ENCODE results near the gene SYNGR2. TPM values are rescaled to one million over a fixed set of nuclear protein-coding genes. Genes with fewer than 3 reads are reported as not detected.

SYNGR2 gene
- total RNA-seq, 4 donors from 2014 or later, result 47.9 to 83.8 (median 70.7) TPM

- H3K27ac ChIP-seq, result peak overlapping the region; percentile 17 to 80 (median 68)
- 85 to 88% methylated on average over 18 of the region's 21 CpGs for WGBS, 2 donors
- H3K27me3 ChIP-seq, result no peaks in the 10 kb centered on the region
- peaks cover 26 to 44% of the 10 kb centered on the region in 2 donors for H3K4me1 ChIP-seq
- no peaks in the 10 kb centered on the region for H3K9me3 ChIP-seq
- TF ChIP-seq CTCF (IDR thresholded peaks at IDR 0.05) (no peak), POLR2A (IDR thresholded peaks at IDR 0.05) (no peak)
- H3K4me3 ChIP-seq (replicated peaks in 1 of 3), result no peak overlapping the region
- DNase-seq, result no peak
- no peaks in the 10 kb centered on the region for H3K36me3 ChIP-seq
- intact Hi-C loops (cut with DNase I), result no loop called here
Measured at GRCh38 chr17:78143214-78144146, 24.9 kb upstream of the SYNGR2 start.

GRCh38 chr17:78144147-78144719 is 24.1 kb upstream of the SYNGR2 start:
- TF ChIP-seq POLR2A (IDR thresholded peaks at IDR 0.05) (no peak), CTCF (IDR thresholded peaks at IDR 0.05) (no peak)
- intact Hi-C loops (cut with DNase I), result no loop called here
- H3K36me3 ChIP-seq, result no peaks in the 10 kb centered on the region
- H3K4me1 ChIP-seq, result peaks cover 26 to 44% of the 10 kb centered on the region in 2 donors
- no peaks in the 10 kb centered on the region for H3K27me3 ChIP-seq
- 52 to 54% methylated on average over 8 to 11 of the region's 11 CpGs for WGBS, 2 donors
- peak overlapping the region; percentile 17 to 80 (median 68) for H3K27ac ChIP-seq
- DNase-seq, result peak; percentile 76 to 82
- no peak overlapping the region for H3K4me3 ChIP-seq (replicated peaks in 1 of 3)
- no peaks in the 10 kb centered on the region for H3K9me3 ChIP-seq

GRCh38 chr17:78144736-78145641 is 23.4 kb upstream of the SYNGR2 start:
- no peaks in the 10 kb centered on the region for H3K27me3 ChIP-seq
- TF ChIP-seq POLR2A (IDR thresholded peaks at IDR 0.05), result no peak
- TF ChIP-seq CTCF (IDR thresholded peaks at IDR 0.05), result no peak
- intact Hi-C loops (cut with DNase I), result no loop called here
- peaks cover 26 to 44% of the 10 kb centered on the region in 2 donors for H3K4me1 ChIP-seq
- H3K27ac ChIP-seq, result peak overlapping the region; percentile 17 to 80 (median 68)
- no peaks in the 10 kb centered on the region for H3K36me3 ChIP-seq
- H3K4me3 ChIP-seq (replicated peaks in 1 of 3), result no peak overlapping the region
- 51 to 52% methylated on average over 9 of the region's 18 CpGs for WGBS, 2 donors
- no peaks in the 10 kb centered on the region for H3K9me3 ChIP-seq
- peak; percentile 91 to 96 for DNase-seq

GRCh38 chr17:78146471-78146869 is 21.9 kb upstream of the SYNGR2 start:
- no peak for TF ChIP-seq CTCF (IDR thresholded peaks at IDR 0.05)
- no peak for TF ChIP-seq POLR2A (IDR thresholded peaks at IDR 0.05)
- intact Hi-C loops (cut with DNase I), result no loop called here
- H3K27me3 ChIP-seq, result no peaks in the 10 kb centered on the region
- H3K4me1 ChIP-seq, result peaks cover 20 to 33% of the 10 kb centered on the region in 2 donors
- WGBS, 2 donors, result 96% methylated on average over 7 of the region's 7 CpGs
- no peak overlapping the region for H3K27ac ChIP-seq
- no peak for DNase-seq
- no peaks in the 10 kb centered on the region for H3K36me3 ChIP-seq
- H3K4me3 ChIP-seq (replicated peaks in 1 of 3), result no peak overlapping the region
- no peaks in the 10 kb centered on the region for H3K9me3 ChIP-seq

All from thyroid gland (tissue), 4 donors.